OCI-M1 (cell line): ENCODE data around the gene WDR17.

Experiments used
- DNase-seq: peaks from one replicate; lab custom pipeline; 2025; lab: John Stamatoyannopoulos, UW

The WDR17 gene

GRCh38 chr4:176193126-176193525, 127.5 kb downstream of the WDR17 start:
- DNase-seq = no peak

- DNase-seq = no peak
Observed at GRCh38 chr4:176193938-176194337, 128.3 kb downstream of the WDR17 start.

GRCh38 chr4:176195184-176195978, 129.7 kb downstream of the WDR17 start, which contains the start of gene SPATA4:
SPATA4 (minus strand) TSS chr4:176195585; CDS start chr4:176195562, 23 bp downstream.
- peak; percentile 97 for DNase-seq

DNA sequence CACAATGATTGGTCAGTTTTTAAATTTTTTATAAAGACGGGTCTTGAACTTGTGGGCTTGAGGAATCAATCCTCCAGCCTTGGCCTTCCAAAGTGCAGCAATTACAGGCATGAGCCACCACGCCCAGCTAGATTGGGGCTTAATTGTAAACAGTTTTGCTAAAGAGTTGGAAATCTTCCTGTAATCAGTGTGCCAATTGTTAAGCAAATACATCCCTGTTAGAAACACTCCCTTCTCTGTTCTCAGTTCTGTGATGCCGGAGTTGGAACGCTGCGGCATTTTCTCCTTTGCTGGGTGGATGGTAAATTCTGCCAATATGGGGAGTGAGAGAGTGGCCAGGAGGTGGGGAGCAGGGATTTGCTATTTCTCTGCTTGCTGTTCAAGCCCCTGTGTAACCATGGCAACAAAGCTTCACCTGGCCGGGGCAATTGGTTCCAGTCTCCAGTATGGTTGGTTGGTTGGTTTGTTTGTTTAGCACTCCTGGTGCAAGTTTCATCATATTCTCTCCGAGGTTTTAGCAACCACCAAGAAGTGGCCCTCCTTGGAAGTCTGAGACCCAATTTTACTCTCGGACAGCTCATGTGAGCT, 132.8 kb downstream of the WDR17 start:
- DNase-seq = no peak

- no peak for DNase-seq
Observed at GRCh38 chr4:176205299-176205698, 139.7 kb downstream of the WDR17 start.

- DNase-seq = peak; percentile 18
Observed at GRCh38 chr4:176207839-176208238, 142.2 kb downstream of the WDR17 start.

DNA sequence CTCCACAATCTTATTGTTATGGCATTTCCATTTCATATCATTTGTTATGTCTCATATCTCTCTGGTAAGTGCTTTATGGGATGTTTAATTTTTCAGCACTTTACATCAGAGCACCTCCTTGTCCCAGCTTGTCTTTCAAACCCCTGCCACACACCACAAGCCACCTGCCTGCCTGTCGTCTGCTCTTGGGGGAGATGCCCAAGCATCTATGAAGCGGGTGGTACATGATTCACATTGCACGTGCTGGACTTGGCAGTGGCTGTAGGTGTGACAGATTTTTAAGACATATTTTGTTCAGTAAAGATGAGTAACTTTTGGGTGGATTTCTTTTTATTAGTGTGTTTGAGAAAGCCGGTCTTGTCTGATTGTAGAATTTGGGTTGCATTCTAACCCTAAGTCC, 143.9 kb downstream of the WDR17 start:
- no peak for DNase-seq

DNA sequence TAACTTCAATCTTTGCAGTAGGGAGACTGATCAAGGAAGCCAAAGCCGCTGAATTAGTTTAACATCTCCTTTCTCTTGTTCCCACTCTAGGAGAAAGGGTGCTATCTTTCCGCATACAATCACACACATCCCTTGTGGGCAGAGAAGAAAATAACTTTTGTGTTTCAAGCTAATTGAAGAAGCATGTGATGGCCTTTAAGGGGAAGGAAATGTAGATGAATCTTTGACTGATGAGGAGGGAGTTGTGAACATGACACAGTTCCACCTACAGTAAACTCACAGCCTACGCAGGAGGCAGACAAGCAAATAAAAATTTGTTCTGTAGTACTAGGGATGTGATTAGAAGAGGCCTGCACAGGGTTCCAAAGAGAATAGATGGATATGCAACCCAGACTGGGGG, 144.5 kb downstream of the WDR17 start:
- DNase-seq = no peak

GRCh38 chr4:176210579-176211296, 145.1 kb downstream of the WDR17 start:
- DNase-seq = no peak

DNA sequence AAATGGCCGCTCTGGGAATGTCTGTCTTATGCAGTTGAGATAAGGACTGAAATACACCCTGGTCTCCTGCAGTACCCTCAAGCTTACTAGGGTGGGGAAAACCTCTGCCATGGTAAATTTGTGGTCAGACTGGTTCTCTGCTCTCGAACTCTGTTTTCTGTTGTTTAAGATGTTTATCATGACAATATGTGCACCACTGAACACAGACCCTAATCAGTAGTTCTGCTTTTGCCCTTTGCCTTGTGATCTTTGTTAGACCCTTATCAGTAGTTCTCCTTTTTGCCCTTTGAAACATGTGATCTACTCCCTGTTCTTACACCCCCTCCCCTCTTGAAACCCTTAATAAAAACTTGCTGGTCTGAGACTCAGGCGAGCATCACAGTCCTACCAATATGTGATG, 146.7 kb downstream of the WDR17 start:
- DNase-seq = peak; percentile 79

- peak; percentile 15 for DNase-seq
Observed at GRCh38 chr4:176217510-176217909, 151.9 kb downstream of the WDR17 start.

DNA sequence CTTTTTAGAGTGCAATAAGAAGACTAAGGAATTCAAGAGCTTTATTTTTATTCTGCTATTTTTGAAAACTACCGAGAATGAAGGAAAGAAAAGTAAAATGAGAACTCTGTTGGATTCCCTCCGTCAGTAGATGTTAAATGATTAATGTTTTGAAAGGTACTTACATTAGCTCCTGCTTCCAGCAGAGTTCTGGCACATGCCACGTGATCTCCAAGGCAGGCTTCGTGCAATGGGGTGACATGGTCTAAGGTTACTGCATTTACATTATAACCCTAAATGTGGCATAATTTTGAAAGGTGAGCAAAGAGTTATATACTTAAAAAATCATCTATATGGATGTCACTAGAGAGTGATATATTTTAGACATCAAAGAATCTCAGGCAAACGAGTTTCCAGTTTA, 156.5 kb downstream of the WDR17 start:
- DNase-seq = no peak

DNA sequence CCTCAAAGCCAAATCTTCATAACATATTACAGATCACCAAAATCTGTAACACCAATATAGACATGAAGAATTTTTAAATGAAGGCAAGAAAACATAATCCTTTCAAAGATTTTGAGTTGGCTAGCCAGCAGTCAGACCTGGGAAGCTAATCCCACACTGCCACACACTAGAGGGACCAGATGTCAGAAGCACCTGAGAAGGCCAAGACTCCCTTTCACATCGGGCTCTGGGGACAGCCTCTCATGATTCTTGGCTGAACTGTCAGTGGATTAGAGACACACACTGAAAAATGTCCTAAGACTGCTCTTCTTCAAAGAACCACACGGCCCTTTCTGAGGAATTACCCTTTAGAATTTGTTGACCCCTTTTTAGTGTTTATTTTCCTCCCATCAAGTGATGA, 157.9 kb downstream of the WDR17 start:
- no peak for DNase-seq

- DNase-seq = peak; percentile 25
Observed at GRCh38 chr4:176226736-176227135, 161.1 kb downstream of the WDR17 start.

DNA sequence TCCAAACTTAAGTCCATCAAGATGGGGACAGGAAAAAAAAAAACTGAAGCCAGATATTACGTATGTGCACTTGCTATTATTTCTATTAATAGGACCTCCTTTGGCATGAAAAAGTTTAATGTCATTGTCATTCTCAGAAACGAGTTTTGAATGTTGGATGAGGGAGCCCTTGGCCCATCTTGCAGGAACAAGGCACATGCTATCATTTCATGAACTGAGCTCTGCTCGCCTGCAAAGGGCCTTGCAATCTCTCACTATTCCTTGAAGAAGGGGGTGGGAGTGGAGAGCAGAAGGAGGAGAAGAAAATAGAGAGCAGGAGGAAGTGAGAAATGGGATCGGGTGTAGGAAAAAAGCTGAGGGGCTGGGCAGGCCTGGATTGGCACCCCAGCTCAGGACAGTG, 164.0 kb downstream of the WDR17 start:
- DNase-seq = no peak
